HG03060 (cell line): ENCODE results near the gene RPL19.

ENCODE experiments used
- ATAC-seq: cut with Tn5 transposase; IDR thresholded peaks from one replicate; pipeline ENCODE4 v1.9.1; 2021; ENCODE audit warnings: low read depth, moderate number of reproducible peaks; ENCODE audit not compliant: unreplicated experiment

RPL19 gene

DNA sequence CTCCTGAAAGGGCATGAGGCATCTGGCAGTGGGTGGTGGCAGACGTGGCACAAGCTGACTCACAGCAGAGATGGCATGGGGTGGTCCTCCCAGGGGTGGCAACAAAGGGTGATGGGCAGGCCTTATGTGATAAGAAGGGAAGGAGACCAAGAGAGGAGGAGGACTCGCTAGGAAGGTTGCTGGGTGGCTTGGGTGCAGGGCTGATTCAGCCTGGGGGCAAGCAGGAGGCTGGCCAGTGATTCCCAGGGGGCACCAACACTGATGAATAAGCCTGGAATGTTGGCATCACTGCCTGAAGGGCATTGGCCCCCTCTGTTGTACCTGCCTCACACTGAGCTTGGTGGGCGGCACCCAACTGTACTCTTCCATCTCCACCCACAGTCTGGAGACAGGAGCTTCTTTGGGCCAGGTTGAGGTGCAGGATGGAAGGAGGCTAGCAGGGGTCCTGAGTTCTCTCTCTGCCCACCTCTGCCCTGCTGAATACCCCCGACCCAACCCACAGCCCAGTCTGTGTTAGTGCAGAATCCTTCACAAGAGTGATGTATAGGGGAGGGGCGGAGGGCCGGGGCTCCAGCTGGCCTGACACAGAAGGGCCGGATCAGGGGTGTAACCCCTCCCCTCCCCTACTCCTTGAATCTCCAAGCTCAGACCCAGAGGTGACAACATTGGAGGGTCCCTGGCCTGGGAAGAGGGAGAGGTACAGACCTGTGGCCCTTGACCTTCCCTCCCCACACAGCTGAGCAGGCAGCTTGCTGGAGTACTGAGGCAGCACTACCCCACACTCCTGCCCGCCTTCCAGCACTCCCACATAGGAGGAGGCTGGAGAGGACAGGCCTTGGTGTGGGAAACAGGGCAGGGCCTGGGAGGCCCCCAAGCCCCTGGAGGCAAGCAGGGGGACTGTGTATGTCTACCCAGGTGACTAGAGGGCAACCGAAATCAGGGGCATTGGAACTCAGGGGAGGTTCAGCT lies 23.1 kb downstream of the RPL19 start:
- ATAC-seq, result no peak

GRCh38 chr17:39223907-39224777 lies 24.1 kb downstream of the RPL19 start:
- no peak for ATAC-seq

GRCh38 chr17:39224778-39225307 lies 24.8 kb downstream of the RPL19 start:
- no peak for ATAC-seq

DNA sequence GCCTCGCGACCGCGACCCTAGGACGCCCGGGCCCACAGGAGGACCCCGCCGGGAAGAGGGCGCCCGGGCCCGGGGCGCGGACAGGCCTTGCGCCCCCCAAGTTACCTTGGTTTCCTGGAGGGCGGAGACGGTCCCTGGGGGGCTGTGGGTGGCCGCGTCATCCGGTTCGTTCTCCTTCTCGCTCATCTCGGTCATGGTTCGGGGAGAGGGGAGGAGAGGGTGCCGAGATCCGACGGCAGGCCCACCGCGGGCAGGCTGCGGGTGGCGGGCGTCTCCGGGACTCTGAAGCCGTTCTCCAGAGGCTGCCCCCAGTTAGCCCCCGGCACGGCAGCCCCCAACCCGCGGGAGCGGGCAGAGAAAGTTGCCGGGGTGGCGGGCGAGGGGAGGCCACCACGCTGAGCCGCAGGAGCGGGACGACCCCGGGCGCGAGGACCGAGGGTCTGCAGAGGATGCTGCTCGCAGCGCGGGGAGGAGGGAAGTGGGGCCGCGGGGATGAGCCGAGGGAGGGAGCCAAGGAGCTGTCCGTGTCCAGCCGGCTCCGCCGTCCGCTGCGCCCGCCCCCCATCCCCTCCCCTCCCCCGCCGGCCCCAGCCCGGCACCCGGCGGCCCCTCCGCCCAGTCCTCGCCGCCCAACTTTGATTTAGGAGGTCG lies 25.4 kb downstream of the RPL19 start, which contains the start of gene STAC2:
TSS of gene STAC2 (minus strand) at position 638 of the 651 bp plus-strand sequence. CDS start at position 195, 443 bp downstream.
- no peak for ATAC-seq

DNA sequence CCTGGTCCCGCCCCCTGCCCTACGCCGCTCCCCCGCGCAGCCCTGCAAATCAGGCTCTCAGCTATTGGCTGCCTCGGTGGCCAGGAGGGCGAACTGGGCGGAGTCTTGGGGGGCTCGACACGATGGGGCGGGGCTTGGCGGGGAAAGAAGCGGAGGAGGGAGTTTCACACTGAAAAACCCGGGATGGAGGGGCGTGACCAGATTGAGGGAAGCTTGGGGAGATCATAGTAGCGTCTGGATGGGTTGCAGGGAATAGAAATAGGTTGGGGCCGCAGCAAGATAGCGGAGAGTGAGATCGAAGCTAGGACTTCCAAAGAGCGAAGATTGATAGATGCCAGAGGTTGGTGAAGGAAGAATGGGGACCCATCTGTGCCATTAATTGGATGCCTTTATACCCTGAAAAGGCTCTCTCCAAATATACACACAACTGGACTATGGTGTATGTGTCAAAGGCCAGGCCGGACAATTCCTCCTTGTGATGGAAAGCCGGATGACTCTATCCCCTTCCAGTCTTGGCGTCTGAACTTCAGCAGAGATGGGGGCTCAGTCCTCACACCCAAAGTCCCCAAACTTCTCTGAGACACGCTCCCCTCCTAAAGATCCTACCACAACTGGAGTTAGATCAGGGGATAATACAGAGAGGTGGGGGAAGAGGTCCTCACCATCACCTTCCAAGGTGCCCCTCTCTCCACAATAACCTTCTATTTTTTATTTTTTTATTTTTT lies 26.0 kb downstream of the RPL19 start:
- ATAC-seq, result no peak

DNA sequence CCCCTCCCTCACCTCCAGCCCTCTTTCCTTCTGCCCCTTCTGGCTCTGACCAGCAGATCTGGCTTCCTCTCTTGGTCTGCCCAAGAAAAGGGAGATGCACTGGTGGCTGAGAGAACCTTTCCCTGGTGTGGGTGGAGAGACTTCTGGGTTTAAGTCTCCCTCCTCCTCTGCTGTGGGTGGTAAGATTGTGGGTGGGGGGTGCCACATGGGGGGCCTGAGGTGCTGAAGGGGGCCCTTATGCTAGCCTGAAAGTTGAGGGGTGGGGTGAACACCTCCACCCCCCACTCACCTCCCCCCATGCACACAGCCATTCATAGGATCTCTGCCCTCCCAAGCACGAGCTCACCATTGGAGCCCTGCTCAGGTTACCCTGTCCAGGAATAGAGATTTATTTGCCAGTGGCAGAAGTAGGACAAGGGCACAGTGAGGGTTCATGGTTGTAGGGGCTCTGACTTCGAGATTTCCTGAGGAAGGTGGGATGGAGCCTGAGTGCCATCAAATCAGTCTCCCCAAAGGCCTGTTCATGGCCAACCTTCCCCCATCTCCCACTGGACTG lies 27.4 kb downstream of the RPL19 start:
- ATAC-seq, result no peak

DNA sequence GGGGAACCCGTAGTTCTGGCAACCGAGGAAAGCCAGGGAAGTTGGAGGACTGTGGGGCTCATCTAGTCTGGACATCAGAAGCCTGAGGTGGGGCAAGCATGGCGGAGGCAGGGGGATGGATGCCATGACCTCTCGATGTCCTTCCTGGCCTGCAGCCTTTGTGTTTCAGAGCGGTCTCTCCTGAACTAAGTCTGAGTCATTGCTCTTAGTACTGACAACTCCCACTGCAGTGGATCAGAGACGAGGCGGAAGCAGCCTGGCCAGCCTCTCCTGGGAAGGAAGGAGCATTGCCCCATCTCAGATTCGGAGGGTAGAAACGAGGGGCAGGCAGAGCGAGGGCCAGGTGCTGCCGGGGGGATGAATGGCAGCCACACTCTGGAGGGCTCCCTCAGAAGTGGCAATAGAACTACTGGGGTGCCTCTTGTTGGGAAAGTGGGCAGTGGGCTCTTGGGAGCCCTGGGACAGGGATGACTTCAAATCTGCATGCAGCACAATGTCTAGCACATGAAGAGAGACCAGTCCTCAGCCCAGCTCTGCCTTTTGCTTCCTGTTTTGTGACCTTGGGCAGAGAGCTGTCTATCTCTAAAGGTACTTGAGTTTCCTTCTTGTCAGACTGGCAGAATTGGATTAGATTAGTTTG lies 29.3 kb downstream of the RPL19 start:
- no peak for ATAC-seq

GRCh38 chr17:39230361-39230760 lies 30.3 kb downstream of the RPL19 start:
- no peak for ATAC-seq

DNA sequence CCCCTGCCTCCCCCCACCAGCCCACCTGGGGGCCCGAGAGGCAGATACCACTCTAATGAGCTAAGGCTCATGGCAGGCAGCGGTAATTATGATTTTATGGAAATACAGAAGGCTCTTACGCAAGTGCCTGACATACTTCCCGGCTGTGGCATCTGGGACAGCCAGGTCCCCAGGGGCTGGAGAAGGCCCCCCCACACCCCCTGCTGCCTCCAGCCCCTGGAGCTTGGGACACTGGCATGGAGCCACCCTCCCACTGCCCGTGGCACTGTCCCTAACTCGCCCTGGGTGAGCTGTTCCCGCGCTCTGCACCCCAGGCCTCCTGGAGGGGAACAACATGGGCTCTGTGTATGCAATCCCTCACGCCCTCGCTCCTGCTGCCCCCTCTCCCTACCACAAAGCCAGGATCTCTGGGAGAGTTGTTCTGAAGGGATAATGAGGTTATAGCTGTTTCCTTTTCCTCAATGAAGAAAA lies 31.0 kb downstream of the RPL19 start:
- ATAC-seq, result no peak

DNA sequence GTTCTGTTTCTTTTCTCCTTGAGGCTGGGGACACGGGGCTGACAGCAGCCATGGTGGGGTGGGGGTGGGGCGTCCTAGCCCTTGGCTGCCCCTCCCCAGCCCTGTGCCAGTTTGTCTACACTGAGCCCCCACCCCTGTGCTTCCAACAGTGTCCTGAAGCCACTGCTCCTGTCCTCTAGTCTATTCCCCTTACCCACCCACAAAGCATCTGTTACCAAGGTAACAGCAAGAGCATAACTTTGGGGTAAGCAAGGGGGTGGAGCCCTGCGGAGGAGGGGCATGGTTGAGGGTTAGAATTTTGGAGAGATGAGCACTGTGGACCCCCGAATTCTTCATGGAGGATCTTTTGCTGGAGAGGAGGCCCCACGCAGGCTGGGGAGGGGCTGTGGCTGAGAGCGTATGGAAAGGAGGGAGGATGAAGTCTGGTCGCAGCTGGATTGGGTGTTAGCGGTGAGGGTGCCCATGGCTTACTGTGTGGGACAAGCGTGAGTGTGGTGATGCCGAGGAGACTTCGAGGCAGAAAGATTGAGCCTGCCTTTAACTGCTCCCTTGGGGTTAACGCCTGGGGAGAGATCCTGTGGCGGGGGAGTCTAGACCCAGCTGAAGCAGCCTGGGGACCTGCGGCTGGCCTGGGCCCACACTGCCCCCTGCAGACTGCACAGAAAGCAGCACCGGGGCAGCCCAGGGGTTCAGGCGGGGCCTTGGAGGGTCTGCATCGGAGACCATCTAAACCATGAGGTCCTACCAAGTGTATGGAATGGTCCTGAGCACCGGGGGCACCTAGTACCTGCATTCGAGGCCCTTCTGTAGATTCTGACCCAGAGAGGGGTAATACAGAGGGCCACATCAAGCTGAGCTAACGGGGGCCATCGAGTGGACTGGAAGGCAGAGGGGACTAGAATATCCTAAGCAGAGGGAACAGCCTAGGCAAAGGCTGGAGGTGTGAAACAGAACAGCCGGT lies 31.8 kb downstream of the RPL19 start:
- no peak for ATAC-seq

- no peak for ATAC-seq
Measured at GRCh38 chr17:39235555-39236449, 35.7 kb downstream of the RPL19 start.

DNA sequence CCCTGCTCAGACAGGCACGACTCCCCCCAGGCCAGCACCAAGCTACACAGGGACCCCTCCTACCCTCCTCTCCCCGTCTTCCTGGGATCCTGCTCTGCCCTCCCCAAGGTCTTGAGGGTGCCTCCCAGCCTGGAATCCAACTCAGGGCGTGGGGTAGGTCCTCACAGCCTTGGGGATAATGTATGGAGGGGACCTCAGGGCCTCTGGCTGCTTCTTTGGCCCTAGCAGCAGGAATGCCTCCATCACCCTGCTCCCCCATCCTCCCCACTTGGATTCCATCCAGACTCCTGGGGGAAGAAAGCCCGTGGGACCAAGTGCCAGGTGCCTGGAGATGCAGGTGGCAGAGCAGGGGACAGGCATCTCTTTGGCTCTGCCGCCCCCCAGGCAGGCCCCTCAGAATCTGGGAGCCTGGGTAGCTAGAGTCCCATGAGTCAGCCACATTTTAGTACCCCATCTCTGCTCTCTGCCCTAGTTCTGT lies 36.4 kb downstream of the RPL19 start:
- ATAC-seq, result no peak

DNA sequence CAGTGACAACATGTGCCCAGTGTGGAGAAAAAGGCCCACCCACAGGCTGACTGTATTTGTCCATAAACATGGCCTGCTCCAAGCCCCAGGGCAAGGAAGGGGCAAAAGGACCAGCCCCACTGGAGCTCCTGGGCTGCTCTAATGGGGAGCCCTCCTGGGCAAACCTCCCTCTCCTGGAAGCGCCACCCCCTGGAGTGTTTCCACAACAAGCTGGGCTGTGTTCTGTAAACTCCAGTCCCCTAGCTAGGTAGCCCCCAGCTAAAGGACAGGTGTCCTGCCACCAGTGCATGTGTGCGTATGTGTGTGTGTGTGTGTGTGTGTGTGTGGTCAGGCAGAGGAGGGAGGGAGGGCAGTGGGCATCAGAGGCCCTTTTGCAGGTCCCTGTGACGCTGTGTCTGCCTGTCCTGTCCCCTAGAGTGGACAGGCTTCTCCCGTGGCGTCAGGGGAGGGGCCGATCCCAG lies 36.9 kb downstream of the RPL19 start:
- ATAC-seq, result no peak

- ATAC-seq, result no peak
Measured at GRCh38 chr17:39237586-39237985, 37.5 kb downstream of the RPL19 start.

DNA sequence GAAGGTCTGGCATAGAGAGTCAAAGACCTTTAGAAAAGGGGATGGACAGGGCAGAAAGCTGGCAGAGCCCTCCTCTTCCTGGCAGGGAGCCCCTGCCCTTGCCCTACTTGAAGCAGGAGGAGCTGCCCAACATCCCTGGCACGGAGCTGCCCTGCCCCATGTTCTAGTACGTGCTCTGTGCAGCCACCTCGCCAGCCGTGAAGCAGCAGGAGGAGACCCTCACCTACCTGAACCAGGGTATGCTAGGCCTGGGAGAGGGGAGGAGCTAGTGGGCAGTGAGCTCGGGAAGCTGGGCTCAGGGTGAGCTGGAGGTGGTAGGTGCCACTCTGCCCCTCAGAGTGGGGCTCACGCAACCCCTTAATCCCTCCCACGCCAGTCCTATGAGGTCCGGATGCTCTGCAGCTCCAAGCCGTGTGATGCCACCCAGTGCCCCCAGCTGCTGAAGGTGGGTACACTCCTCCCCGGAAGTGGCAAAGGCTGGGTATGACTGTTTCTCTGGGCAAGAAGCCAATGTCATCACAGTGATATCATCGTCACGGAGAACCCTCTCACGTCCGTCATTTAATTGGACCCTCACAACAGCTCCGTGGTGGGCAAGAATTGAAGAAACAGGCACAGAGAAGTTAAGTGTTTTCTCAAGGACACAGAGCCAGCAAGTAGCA lies 38.4 kb downstream of the RPL19 start:
- no peak for ATAC-seq
